Esophagus squamous epithelium (tissue), 4 donors: Measurements from ENCODE around the gene ATP2C1.

Experiments
- CTCF ChIP-seq, 6 experiments: fragments of 450-650 bp in 4 of 6; fragments of 200-600 bp in 2 of 6; sonication (generic) in 2 of 6; IDR thresholded peaks; one replicate each; pipeline ENCODE4 v1.5.1; 2016 to 2019; ENCODE audit warnings: antibody characterized with exemption in 6 of 6, mild to moderate bottlenecking in 4 of 6, moderate library complexity in 4 of 6
- POLR2A ChIP-seq, 4 donors: fragments of 450-650 bp; IDR thresholded peaks; one replicate each; pipeline ENCODE4 v1.6.1; 2017; ENCODE audit warnings: antibody characterized with exemption in 4 of 4, mild to moderate bottlenecking in 4 of 4, moderate library complexity in 3 of 4

GRCh38 chr3:130907966-130908365 lies 14.1 kb downstream of the ATP2C1 start:
- TF ChIP-seq CTCF (IDR thresholded peaks at IDR 0.05) (no peak), POLR2A (IDR thresholded peaks at IDR 0.05) (no peak)
